DOHH2 (cell line): ENCODE data around the gene RHOD.

Experiments used
- CTCF ChIP-seq: fragments of 200-600 bp; sonication (generic); IDR thresholded peaks from one replicate; pipeline ENCODE4 v1.5.1; 2014; ENCODE audit warnings: antibody characterized with exemption, mild to moderate bottlenecking, low read depth, low read length; ENCODE audit not compliant: poor library complexity, severe bottlenecking
- EZH2phosphoT487 ChIP-seq: fragments of 200-600 bp; sonication (generic); IDR thresholded peaks from 2 replicates; pipeline ENCODE4 v1.6.1; 2017; ENCODE audit warnings: borderline replicate concordance, mild to moderate bottlenecking, antibody characterized with exemption, low read length, moderate library complexity, mixed read lengths

GRCh38 chr11:67051945-67052488, 4.6 kb upstream of the RHOD start:
- TF ChIP-seq CTCF (no peak), EZH2phosphoT487 (no peak)
